AG09309 (cell line): ENCODE data around the gene ANKRD31.
"Not testable (repeated sequence)": the region's sequence is repeated elsewhere in the genome, so short reads cannot be mapped to it uniquely, and the experiment has no call there.

ENCODE experiments used
- DNase-seq: peaks from one replicate; pipeline ENCODE4 v3.0.0-alpha.2; 2010; ENCODE audit warnings: low read depth
- H3K4me3 ChIP-seq: 2 replicates; pipeline ENCODE4 v1.5.1; 2011; ENCODE audit warnings: mild to moderate bottlenecking, low read depth, low read length, moderate library complexity; ENCODE audit not compliant: control insufficient read depth
- TF ChIP-seq, protein P1 (sequence below): IDR thresholded peaks from 2 replicates; pipeline ENCODE4 v1.5.1; 2011; ENCODE audit warnings: mild to moderate bottlenecking, low read depth, low read length, inconsistent platforms; ENCODE audit not compliant: insufficient read depth, control insufficient read depth; ENCODE audit errors: missing control alignments

The ANKRD31 gene

GRCh38 chr5:75189353-75189752, 47.3 kb downstream of the ANKRD31 start:
- no peak for DNase-seq
- no peak overlapping the region for H3K4me3 ChIP-seq
- TF ChIP-seq, protein P1, sequence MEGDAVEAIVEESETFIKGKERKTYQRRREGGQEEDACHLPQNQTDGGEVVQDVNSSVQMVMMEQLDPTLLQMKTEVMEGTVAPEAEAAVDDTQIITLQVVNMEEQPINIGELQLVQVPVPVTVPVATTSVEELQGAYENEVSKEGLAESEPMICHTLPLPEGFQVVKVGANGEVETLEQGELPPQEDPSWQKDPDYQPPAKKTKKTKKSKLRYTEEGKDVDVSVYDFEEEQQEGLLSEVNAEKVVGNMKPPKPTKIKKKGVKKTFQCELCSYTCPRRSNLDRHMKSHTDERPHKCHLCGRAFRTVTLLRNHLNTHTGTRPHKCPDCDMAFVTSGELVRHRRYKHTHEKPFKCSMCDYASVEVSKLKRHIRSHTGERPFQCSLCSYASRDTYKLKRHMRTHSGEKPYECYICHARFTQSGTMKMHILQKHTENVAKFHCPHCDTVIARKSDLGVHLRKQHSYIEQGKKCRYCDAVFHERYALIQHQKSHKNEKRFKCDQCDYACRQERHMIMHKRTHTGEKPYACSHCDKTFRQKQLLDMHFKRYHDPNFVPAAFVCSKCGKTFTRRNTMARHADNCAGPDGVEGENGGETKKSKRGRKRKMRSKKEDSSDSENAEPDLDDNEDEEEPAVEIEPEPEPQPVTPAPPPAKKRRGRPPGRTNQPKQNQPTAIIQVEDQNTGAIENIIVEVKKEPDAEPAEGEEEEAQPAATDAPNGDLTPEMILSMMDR, result no peak

DNA sequence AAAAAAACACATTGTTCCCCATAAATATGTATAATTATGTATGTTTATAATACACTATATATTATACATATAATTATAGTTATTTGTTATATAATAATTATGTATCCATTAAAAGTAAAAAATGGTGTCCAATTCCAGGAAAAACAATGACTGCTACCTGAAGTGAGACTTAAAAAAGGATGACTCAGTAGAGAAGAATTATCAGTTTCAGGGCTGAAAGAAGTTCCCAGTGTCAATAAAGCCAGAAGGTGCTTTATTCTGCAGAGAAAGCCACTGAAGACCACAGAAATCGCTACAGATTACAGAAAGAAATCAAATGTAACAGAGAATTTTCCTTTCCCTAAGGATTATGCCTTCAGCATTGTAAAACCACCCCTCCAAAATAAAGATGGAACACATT, 50.9 kb downstream of the ANKRD31 start:
- no peak for DNase-seq
- TF ChIP-seq, protein P1, result no peak
- no peak overlapping the region for H3K4me3 ChIP-seq

- H3K4me3 ChIP-seq, DNase-seq: not testable (repeated sequence)
These were observed 60.7 kb downstream of the ANKRD31 start for GRCh38 chr5:75176009-75176408.

- DNase-seq, H3K4me3 ChIP-seq: not testable (repeated sequence)
These were observed 61.8 kb downstream of the ANKRD31 start for GRCh38 chr5:75174872-75175271.

DNA sequence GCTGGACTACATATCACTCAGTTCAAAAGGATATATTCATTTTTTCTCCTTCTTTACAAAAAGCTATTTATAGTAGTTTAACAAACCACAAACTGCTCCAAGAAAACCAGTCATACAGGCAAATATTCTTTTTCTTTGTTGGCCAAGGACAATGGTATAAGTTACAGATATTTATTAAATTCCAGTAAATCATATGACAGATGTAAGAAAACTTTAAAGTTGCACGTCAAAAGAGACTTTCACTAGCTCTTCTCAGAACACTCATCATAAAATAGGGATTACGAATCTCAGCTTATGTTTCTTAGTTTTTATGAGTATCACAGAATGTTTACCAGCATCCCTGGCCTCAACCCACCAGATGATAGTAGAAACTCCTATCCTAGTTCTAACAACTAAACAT, 67.2 kb downstream of the ANKRD31 start:
- TF ChIP-seq, protein P1, result no peak
- no peak for DNase-seq
- no peak overlapping the region for H3K4me3 ChIP-seq

DNA sequence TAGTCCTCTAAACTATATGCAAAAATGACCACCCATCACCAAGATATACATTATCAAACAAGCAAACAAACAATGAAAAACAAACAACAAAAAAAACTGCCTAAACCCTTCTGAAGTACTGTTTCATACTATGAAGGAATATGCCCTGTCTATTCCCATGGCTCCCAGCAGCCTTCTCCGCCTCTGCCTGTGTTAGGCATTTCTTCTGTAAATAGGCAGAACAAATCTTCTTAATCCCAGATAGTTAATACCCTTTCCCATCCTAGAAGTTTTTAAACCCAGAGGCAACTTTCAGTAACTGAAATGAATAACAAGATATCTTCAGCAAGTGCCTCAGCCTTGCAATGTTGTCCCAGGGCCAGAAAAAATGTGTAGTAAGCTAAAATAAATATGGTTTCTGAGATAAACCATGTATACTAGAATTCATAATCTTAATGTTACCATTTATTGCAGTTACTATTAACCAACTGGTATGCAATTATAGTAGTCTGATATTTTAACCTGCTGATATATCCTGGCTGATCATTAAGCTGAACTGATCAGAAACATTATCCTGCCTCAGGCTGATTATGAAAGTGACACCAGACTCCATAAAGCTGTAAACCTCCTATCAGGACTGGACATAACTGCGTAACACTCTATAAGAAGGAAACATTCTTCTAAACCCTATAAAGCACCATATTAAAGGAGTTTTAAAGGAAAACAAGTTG, 68.5 kb downstream of the ANKRD31 start:
- TF ChIP-seq, protein P1, result no peak
- no peak for DNase-seq
- no peak overlapping the region for H3K4me3 ChIP-seq

DNA sequence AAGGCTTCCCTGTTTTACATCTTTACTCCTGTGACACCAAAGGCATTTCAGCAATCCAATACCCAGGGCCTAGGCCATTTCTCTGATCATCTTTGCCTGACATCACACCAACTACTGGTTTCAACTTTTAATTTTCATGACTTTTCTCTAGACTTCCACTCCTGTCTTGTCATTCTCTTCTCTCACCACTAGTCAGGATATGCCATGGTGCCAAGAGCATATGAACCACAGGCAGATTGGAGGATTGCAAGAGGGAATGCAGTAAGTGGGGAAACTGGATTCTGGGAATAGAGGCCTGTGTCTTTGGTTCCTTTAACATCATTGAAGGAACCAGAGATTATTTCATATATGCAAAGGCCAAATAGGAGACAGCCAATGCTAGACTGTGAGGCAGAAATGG, 69.3 kb downstream of the ANKRD31 start:
- TF ChIP-seq, protein P1, result peak; percentile 17
- H3K4me3 ChIP-seq, result no peak overlapping the region
- DNase-seq, result no peak

GRCh38 chr5:75161508-75161907, 75.2 kb downstream of the ANKRD31 start:
- H3K4me3 ChIP-seq, DNase-seq: not testable (repeated sequence)
